NT2/D1 (cell line): Measurements from ENCODE around the gene FAM174B.

Source experiments
- YY1 ChIP-seq: IDR thresholded peaks from 2 replicates; pipeline ENCODE4 v1.6.1; 2011; ENCODE audit not compliant: insufficient read length, insufficient read depth
- ZNF274 ChIP-seq: IDR thresholded peaks from 2 replicates; pipeline ENCODE4 v1.6.1; 2011; ENCODE audit warnings: mild to moderate bottlenecking, low read depth, low read length

DNA sequence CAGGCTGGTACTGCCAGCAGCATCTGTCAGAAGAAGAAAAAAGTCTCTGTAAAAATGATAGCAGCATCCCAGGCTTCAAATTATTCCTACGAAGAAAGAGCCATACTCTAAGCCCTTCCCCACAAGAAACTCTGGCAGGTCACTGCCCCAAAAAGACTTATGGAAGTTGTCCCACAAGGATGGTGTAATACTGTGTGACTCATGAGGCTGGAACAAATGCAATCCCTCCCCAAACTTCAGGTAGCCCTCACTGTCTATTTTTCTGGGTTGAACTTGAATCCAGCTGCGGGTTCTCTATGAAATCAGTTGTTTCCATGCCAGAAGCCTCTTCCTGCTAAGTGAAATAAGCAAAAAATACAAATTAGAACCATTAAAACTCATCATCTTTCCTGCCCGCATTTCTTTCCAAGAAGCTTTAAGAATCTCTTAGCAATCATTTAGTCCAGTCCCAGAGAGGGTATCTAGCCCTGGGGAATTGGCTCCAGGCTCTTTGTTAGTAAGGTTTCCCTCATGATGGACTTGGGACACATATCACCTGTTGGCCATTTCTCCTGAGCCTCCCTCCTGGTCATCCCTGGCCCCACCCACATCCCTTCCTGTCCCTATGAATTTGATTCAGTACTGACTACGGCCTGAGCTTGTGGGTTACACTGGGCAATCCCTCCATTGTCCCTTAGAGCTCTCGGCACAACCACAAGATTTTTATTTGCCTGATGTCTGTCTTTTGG is 51.7 kb downstream of the FAM174B start:
- TF ChIP-seq ZNF274 (no peak), YY1 (no peak)
